ENCODE measurements around the gene NTRK3.

GRCh38 chr15:88202231-88202630 lies 54.3 kb downstream of the NTRK3 start:
- no peak for TF ChIP-seq CTCF (IDR thresholded peaks at IDR 0.05)
- TF ChIP-seq POLR2A (IDR thresholded peaks at IDR 0.05): no peak

Measured in testis (tissue), 2 donors.